ENCODE measurements around the gene DGKI. TPM values are rescaled to one million over a fixed set of nuclear protein-coding genes. Genes with fewer than 3 reads are reported as not detected.

DGKI gene
- total and polyA plus RNA-seq, 2 of the 13 experiments (the other 11 are each of a cell fraction or from before 2014, with no cell fraction given) = 0.09 to 0.17 TPM

DNA sequence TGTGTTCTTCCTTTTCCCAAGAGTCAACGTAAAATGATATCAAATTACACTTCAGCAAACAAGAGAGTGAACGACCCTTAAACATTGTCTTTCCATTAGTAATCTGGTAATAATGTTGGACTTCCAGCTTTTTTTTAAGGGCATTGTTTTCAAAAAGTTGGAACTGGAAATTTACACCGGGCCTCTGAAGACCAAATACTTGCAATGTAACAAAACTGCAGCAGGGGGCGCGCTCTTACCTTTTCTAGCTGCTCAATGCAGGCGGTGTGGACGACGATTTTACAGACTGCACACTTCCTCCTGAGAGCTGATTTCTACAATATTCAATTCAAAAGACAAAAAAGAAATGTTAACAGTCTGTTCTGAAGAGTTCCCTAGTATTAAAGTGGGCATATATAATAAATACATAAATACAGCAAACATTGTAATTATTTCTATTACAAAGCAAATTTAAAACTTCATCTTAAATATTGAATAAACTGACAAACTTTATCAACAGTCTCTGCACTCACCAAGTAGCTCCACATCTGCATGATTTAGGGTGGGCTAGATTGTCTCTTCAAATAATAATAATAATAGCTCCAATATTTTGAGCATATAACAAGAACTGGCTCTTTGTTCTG is 190.4 kb downstream of the DGKI start (continued):
- TF ChIP-seq, protein P1, sequence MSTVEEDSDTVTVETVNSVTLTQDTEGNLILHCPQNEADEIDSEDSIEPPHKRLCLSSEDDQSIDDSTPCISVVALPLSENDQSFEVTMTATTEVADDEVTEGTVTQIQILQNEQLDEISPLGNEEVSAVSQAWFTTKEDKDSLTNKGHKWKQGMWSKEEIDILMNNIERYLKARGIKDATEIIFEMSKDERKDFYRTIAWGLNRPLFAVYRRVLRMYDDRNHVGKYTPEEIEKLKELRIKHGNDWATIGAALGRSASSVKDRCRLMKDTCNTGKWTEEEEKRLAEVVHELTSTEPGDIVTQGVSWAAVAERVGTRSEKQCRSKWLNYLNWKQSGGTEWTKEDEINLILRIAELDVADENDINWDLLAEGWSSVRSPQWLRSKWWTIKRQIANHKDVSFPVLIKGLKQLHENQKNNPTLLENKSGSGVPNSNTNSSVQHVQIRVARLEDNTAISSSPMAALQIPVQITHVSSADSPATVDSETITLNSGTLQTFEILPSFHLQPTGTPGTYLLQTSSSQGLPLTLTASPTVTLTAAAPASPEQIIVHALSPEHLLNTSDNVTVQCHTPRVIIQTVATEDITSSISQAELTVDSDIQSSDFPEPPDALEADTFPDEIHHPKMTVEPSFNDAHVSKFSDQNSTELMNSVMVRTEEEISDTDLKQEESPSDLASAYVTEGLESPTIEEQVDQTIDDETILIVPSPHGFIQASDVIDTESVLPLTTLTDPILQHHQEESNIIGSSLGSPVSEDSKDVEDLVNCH (CRISPR knock-in tag; IDR thresholded peaks at IDR 0.05) = no peak
- TF ChIP-seq ZBTB8A (CRISPR knock-in tag; IDR thresholded peaks at IDR 0.05; ENCODE audit: borderline replicate concordance, low read depth) (no peak), STAG1 (CRISPR knock-in tag; IDR thresholded peaks at IDR 0.05) (peak; percentile 84), SKI (IDR thresholded peaks at IDR 0.05; ENCODE audit: partially characterized antibody) (no peak)

DNA sequence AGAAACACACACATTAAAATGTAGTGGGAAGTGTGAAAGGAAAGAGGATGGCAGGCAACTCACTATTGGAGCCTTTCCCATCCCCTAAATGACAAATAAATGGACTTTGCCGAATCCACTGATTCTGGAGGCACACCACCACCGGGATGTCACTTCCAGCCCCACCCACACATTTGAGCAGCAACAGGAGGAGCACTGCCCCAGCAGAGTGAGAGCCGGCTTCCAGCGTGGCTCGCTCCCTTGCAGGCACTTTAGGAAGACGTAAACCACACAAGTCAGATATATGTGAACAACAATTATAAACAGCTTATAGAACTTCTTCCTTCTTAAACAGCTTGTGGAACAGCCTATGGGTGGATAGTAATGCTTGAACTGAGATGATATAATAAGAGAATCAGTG is 191.0 kb downstream of the DGKI start:
- BruUV-seq (replicated peaks) = no TSS peak
- Histone ChIP-seq H2AFZ (ENCODE audit: low read length) (no peak overlapping the region), H3K9me3 (ENCODE audit: low read length) (no peaks in the 10 kb centered on the region), H3K4me1 (ENCODE audit: insufficient read depth, low read length) (no peaks in the 10 kb centered on the region), H4K20me1 (ENCODE audit: insufficient read depth, low read length) (no peaks in the 10 kb centered on the region), H3K4me3 (replicated peaks in 1 of 3; ENCODE audit: insufficient read depth in 1 of 3, low read depth in 2 of 3, low read length in 3 of 3) (no peak overlapping the region), H3K4me2 (ENCODE audit: low read depth, low read length) (no peak overlapping the region), H3K27ac (ENCODE audit: extremely low read length, insufficient read depth, low read length) (no peak overlapping the region), H3K36me3 (replicated peaks in 1 of 2; ENCODE audit: control insufficient read depth in 1 of 2, insufficient read depth in 2 of 2, low read length in 2 of 2) (no peaks in the 10 kb centered on the region), H3K9ac (ENCODE audit: insufficient read depth, low read depth, low read length) (no peak overlapping the region), H3K27me3 (ENCODE audit: control insufficient read depth in 1 of 2, insufficient read depth in 2 of 2, low read length in 2 of 2) (peaks cover 1 to 13% of the 10 kb centered on the region in 2 experiments; a peak in 3 of 5 replicates), H3K79me2 (ENCODE audit: insufficient read depth, low read length) (no peaks in the 10 kb centered on the region)
- DNase-seq (ENCODE audit: low spot score) (no peak), FAIRE-seq (no peak), ATAC-seq (peak; percentile 47)
- in situ Hi-C loops (cut with HindIII; ENCODE audit: extremely low pct_ligation_motif_present, low pct_unique_long_range_greater_than_20kb) (loop anchor here (5.0 kb wide), 2 partner anchors 241 to 351 kb away; no protein-coding TSS in a partner anchor), intact Hi-C loops (cut with micrococcal nuclease; ENCODE audit: unreplicated experiment) (loop anchor here (1.0 kb wide), 2 partner anchors 243 to 353 kb away; no protein-coding TSS in a partner anchor)
- TF ChIP-seq ZNF737 (CRISPR knock-in tag; IDR thresholded peaks at IDR 0.05; ENCODE audit: borderline replicate concordance) (no peak), ZFP37 (CRISPR knock-in tag; IDR thresholded peaks at IDR 0.05; ENCODE audit: borderline replicate concordance) (no peak), TOE1 (CRISPR knock-in tag; IDR thresholded peaks at IDR 0.05) (no peak)
- POLR2A ChIA-PET = no interaction called here
- WGBS (ENCODE audit: low lambda C conversion rate) = 67% methylated on average over 4 of the region's 6 CpGs
- CTCF ChIA-PET (ENCODE audit: low intra/inter-chr PET ratio, low total read pairs) = interaction anchor here (0.9 to 1.8 kb wide), 2 partner anchors 242 to 353 kb away, joined by 3 to 26 read pairs; no protein-coding TSS in a partner anchor
